ENCODE measurements around the gene RAB12.

Gene RAB12

GRCh38 chr18:8654503-8655451, 45.5 kb downstream of the RAB12 start:
- no peak for TF ChIP-seq EZH2phosphoT487 (IDR thresholded peaks at IDR 0.05; ENCODE audit: borderline replicate concordance)
- peak; percentile 70 for TF ChIP-seq CTCF (conservative IDR thresholded peaks at IDR 0.05; ENCODE audit: low read length)
- Histone ChIP-seq H3K36me3 (ENCODE audit: insufficient read depth, low read length) (no peaks in the 10 kb centered on the region), H3F3A (ENCODE audit: low read depth) (no peaks in the 10 kb centered on the region), H4K20me1 (ENCODE audit: insufficient read depth, low read length, poor library complexity, severe bottlenecking) (no peaks in the 10 kb centered on the region), H2AFZ (ENCODE audit: low read length) (no peak overlapping the region), H3K9me2 (replicated peaks; ENCODE audit: low read depth, low read length) (no peaks in the 10 kb centered on the region), H3K27me3 (ENCODE audit: insufficient read depth, low read length, poor library complexity, severe bottlenecking) (no peaks in the 10 kb centered on the region), H3K4me3 (ENCODE audit: low read length, poor library complexity, severe bottlenecking) (no peak overlapping the region), H3K4me1 (ENCODE audit: insufficient read depth, low read length, poor library complexity, severe bottlenecking) (no peaks in the 10 kb centered on the region), H3K4me2 (ENCODE audit: low read depth, low read length, poor library complexity, severe bottlenecking) (no peak overlapping the region), H3K9me3 (ENCODE audit: insufficient read depth, low read depth, low read length) (no peaks in the 10 kb centered on the region), H3K79me2 (ENCODE audit: insufficient read depth, low read length) (no peaks in the 10 kb centered on the region), H3K9ac (ENCODE audit: low read depth, low read length, poor library complexity, severe bottlenecking) (no peak overlapping the region)

GRCh38 chr18:8656232-8656631, 47.0 kb downstream of the RAB12 start:
- Histone ChIP-seq H3K9me2 (replicated peaks; ENCODE audit: low read depth, low read length) (no peaks in the 10 kb centered on the region), H3K9ac (ENCODE audit: low read depth, low read length, poor library complexity, severe bottlenecking) (no peak overlapping the region), H3K36me3 (ENCODE audit: insufficient read depth, low read length) (no peaks in the 10 kb centered on the region), H4K20me1 (ENCODE audit: insufficient read depth, low read length, poor library complexity, severe bottlenecking) (no peaks in the 10 kb centered on the region), H3K9me3 (ENCODE audit: insufficient read depth, low read depth, low read length) (no peaks in the 10 kb centered on the region), H3K4me2 (ENCODE audit: low read depth, low read length, poor library complexity, severe bottlenecking) (no peak overlapping the region), H3F3A (ENCODE audit: low read depth) (no peaks in the 10 kb centered on the region), H3K4me3 (ENCODE audit: low read length, poor library complexity, severe bottlenecking) (no peak overlapping the region), H3K4me1 (ENCODE audit: insufficient read depth, low read length, poor library complexity, severe bottlenecking) (no peaks in the 10 kb centered on the region), H3K27me3 (ENCODE audit: insufficient read depth, low read length, poor library complexity, severe bottlenecking) (no peaks in the 10 kb centered on the region), H3K79me2 (ENCODE audit: insufficient read depth, low read length) (no peaks in the 10 kb centered on the region), H2AFZ (ENCODE audit: low read length) (no peak overlapping the region)
- no peak for TF ChIP-seq EZH2phosphoT487 (IDR thresholded peaks at IDR 0.05; ENCODE audit: borderline replicate concordance)
- TF ChIP-seq CTCF (conservative IDR thresholded peaks at IDR 0.05; ENCODE audit: low read length) = no peak

- Histone ChIP-seq H3K79me2 (ENCODE audit: insufficient read depth, low read length) (no peaks in the 10 kb centered on the region), H3K27me3 (ENCODE audit: insufficient read depth, low read length, poor library complexity, severe bottlenecking) (no peaks in the 10 kb centered on the region), H3K9me2 (replicated peaks; ENCODE audit: low read depth, low read length) (no peaks in the 10 kb centered on the region), H3K9ac (ENCODE audit: low read depth, low read length, poor library complexity, severe bottlenecking) (no peak overlapping the region), H3K36me3 (ENCODE audit: insufficient read depth, low read length) (no peaks in the 10 kb centered on the region), H3K4me2 (ENCODE audit: low read depth, low read length, poor library complexity, severe bottlenecking) (no peak overlapping the region), H2AFZ (ENCODE audit: low read length) (no peak overlapping the region), H3K9me3 (ENCODE audit: insufficient read depth, low read depth, low read length) (no peaks in the 10 kb centered on the region), H3K4me1 (ENCODE audit: insufficient read depth, low read length, poor library complexity, severe bottlenecking) (peaks cover 7% of the 10 kb centered on the region), H3F3A (ENCODE audit: low read depth) (no peaks in the 10 kb centered on the region), H4K20me1 (ENCODE audit: insufficient read depth, low read length, poor library complexity, severe bottlenecking) (no peaks in the 10 kb centered on the region), H3K4me3 (ENCODE audit: low read length, poor library complexity, severe bottlenecking) (no peak overlapping the region)
- TF ChIP-seq CTCF (conservative IDR thresholded peaks at IDR 0.05; ENCODE audit: low read length) (no peak), EZH2phosphoT487 (IDR thresholded peaks at IDR 0.05; ENCODE audit: borderline replicate concordance) (no peak)
Observed at GRCh38 chr18:8657050-8657820, 48.0 kb downstream of the RAB12 start.

Data from Loucy (cell line).